SK-N-SH (cell line): Measurements from ENCODE around the gene CERS1. TPM values are rescaled to one million over a fixed set of nuclear protein-coding genes. Genes with fewer than 3 reads are reported as not detected.

Experiments used
- CTCF ChIA-PET: fragments of 300-600, 350-600 bp; formaldehyde crosslinking; extraction: SDS; loops from one replicate; lab custom pipeline; 2021; lab: Yijun Ruan, JAX
- POLR2A ChIA-PET: fragments of 350-600 bp; sonication (Branson Sonifier 250); formaldehyde crosslinking; extraction: SDS; loops from one replicate; lab custom pipeline; 2020; ENCODE audit warnings: antibody characterized with exemption, inconsistent platforms; lab: Yijun Ruan, JAX
- DNase-seq: peaks from one replicate; pipeline ENCODE4 v3.0.0; 2012
- H2AFZ ChIP-seq: fragments of 200-600 bp; sonication (generic); 2 replicates; pipeline ENCODE4 v1.8.1; 2016; ENCODE audit warnings: antibody characterized with exemption, mild to moderate bottlenecking, low read depth
- H3F3A ChIP-seq: fragments of 200-600 bp; sonication (generic); replicated peaks from 2 replicates; pipeline ENCODE3; 2016; ENCODE audit warnings: antibody characterized with exemption, mild to moderate bottlenecking; ENCODE audit not compliant: insufficient read depth
- H3K27ac ChIP-seq, 2 experiments: fragments of 200-500 bp in 1 of 2; fragments of 200-600 bp in 1 of 2; sonication (Bioruptor generic) in 1 of 2; sonication (generic), shearing (Covaris generic) in 1 of 2; 2 replicates each; pipeline versions ENCODE4 v1.5.1 to v1.6.1; 2014 to 2016; ENCODE audit warnings: low read depth in 2 of 2, inconsistent platforms in 1 of 2, low read length in 1 of 2, mild to moderate bottlenecking in 1 of 2, mixed read lengths in 1 of 2
- H3K27me3 ChIP-seq: fragments of 200-600 bp; sonication (generic), shearing (Covaris generic); 2 replicates; pipeline ENCODE4 v1.6.1; 2016; ENCODE audit warnings: mixed run types; ENCODE audit not compliant: insufficient read depth
- H3K36me3 ChIP-seq, 2 experiments: fragments of 200-500 bp in 1 of 2; fragments of 200-600 bp in 1 of 2; sonication (Bioruptor generic) in 1 of 2; sonication (generic) in 1 of 2; replicated peaks in 1 of 2; 2 replicates each; pipeline versions ENCODE3 to v1.5.1; 2014 to 2016; ENCODE audit warnings: low read length in 1 of 2, mild to moderate bottlenecking in 1 of 2; ENCODE audit not compliant: insufficient read depth in 2 of 2, control insufficient read depth in 1 of 2
- H3K4me1 ChIP-seq, 2 experiments: fragments of 200-500 bp in 1 of 2; fragments of 200-600 bp in 1 of 2; sonication (Bioruptor generic) in 1 of 2; sonication (generic), shearing (Covaris generic) in 1 of 2; 2 replicates each; pipeline versions ENCODE4 v1.5.1 to v1.6.1; 2014 to 2016; ENCODE audit warnings: low read depth in 1 of 2, low read length in 1 of 2, mixed run types in 1 of 2; ENCODE audit not compliant: insufficient read depth in 2 of 2, control insufficient read depth in 1 of 2
- H3K4me2 ChIP-seq: fragments of 200-600 bp; sonication (generic), shearing (Covaris generic); 2 replicates; pipeline ENCODE4 v1.6.1; 2017; ENCODE audit warnings: mixed run types
- H3K4me3 ChIP-seq, 2 experiments: fragments of 200-500 bp in 1 of 2; fragments of 200-600 bp in 1 of 2; sonication (Bioruptor generic) in 1 of 2; sonication (generic), shearing (Covaris generic) in 1 of 2; 2 replicates each; pipeline versions ENCODE4 v1.5.1 to v1.8.1; 2014 to 2016; ENCODE audit warnings: low read depth in 2 of 2, inconsistent platforms in 1 of 2, low read length in 1 of 2, mild to moderate bottlenecking in 1 of 2, mixed read lengths in 1 of 2, moderate library complexity in 1 of 2
- H3K79me2 ChIP-seq: fragments of 200-600 bp; sonication (generic); 2 replicates; pipeline ENCODE4 v1.8.1; 2017; ENCODE audit warnings: mild to moderate bottlenecking; ENCODE audit not compliant: insufficient read depth
- H3K9ac ChIP-seq: fragments of 200-600 bp; sonication (generic); 2 replicates; pipeline ENCODE4 v1.6.1; 2017; ENCODE audit warnings: mixed run types
- H3K9me2 ChIP-seq: fragments of 200-600 bp; sonication (generic); 2 replicates; pipeline ENCODE4 v1.6.1; 2017; ENCODE audit warnings: mixed run types
- H3K9me3 ChIP-seq: fragments of 200-600 bp; sonication (generic); 2 replicates; pipeline ENCODE4 v1.6.1; 2017; ENCODE audit warnings: mixed run types, mild to moderate bottlenecking, moderate library complexity
- H4K20me1 ChIP-seq: fragments of 200-600 bp; sonication (generic); 2 replicates; pipeline ENCODE4 v1.6.1; 2017; ENCODE audit warnings: mild to moderate bottlenecking, mixed run types; ENCODE audit not compliant: insufficient read depth
- ELF1 ChIP-seq: IDR thresholded peaks from 2 replicates; pipeline ENCODE4 v1.4.0; 2012
- EP300 ChIP-seq, 2 experiments: IDR thresholded peaks; 2 replicates each; pipeline versions ENCODE4 v1.4.0 to v1.6.1; 2012; ENCODE audit warnings: borderline replicate concordance in 1 of 2, low read depth in 1 of 2, low read length in 1 of 2
- EZH2phosphoT487 ChIP-seq: fragments of 200-600 bp; sonication (generic); IDR thresholded peaks from 2 replicates; pipeline ENCODE4 v1.6.1; 2017; ENCODE audit warnings: low read depth, mixed run types, mild to moderate bottlenecking, antibody characterized with exemption, moderate library complexity, borderline replicate concordance
- FOSL2 ChIP-seq: IDR thresholded peaks from 2 replicates; pipeline ENCODE4 v1.4.0; 2012; ENCODE audit warnings: low read depth, mild to moderate bottlenecking, moderate library complexity, borderline replicate concordance
- FOXM1 ChIP-seq: IDR thresholded peaks from 2 replicates; pipeline ENCODE4 v1.4.0; 2012; ENCODE audit warnings: low read depth, mild to moderate bottlenecking
- GATA2 ChIP-seq: sonication (generic); formaldehyde crosslinking; IDR thresholded peaks from 2 replicates; pipeline ENCODE4 v1.5.0; 2020; ENCODE audit warnings: mild to moderate bottlenecking, missing genetic modification reagents
- JUND ChIP-seq: IDR thresholded peaks from 2 replicates; pipeline ENCODE4 v1.4.0; 2012
- MXI1 ChIP-seq: IDR thresholded peaks from 2 replicates; pipeline ENCODE4 v1.6.1; 2012; ENCODE audit warnings: mild to moderate bottlenecking, low read depth, low read length, improper control_type of control experiment
- NRF1 ChIP-seq: IDR thresholded peaks from 2 replicates; pipeline ENCODE4 v1.6.1; 2012; ENCODE audit warnings: low read depth, mild to moderate bottlenecking, low read length
- POLR2AphosphoS5 ChIP-seq: IDR thresholded peaks from 2 replicates; pipeline ENCODE4 v1.6.1; 2012; ENCODE audit warnings: low read depth, low read length
- RAD21 ChIP-seq: IDR thresholded peaks from 2 replicates; pipeline ENCODE4 v1.6.1; 2012; ENCODE audit warnings: mild to moderate bottlenecking, low read length
- RFX5 ChIP-seq: IDR thresholded peaks from 2 replicates; pipeline ENCODE4 v1.6.1; 2012; ENCODE audit warnings: mild to moderate bottlenecking, improper control_type of control experiment, low read length
- SIN3A ChIP-seq: IDR thresholded peaks from 2 replicates; pipeline ENCODE4 v1.6.1; 2012; ENCODE audit warnings: low read depth, mild to moderate bottlenecking, low read length, moderate library complexity, borderline replicate concordance
- SMC3 ChIP-seq: IDR thresholded peaks from 2 replicates; pipeline ENCODE4 v1.6.1; 2012; ENCODE audit warnings: low read depth, low read length, improper control_type of control experiment
- TAF1 ChIP-seq: IDR thresholded peaks from 2 replicates; pipeline ENCODE4 v1.6.1; 2012; ENCODE audit warnings: low read depth, mild to moderate bottlenecking, low read length, moderate library complexity, borderline replicate concordance
- TCF12 ChIP-seq: IDR thresholded peaks from 2 replicates; pipeline ENCODE4 v1.4.0; 2012
- WGBS: methylation state at CpG from one replicate; pipeline ENCODE4 v1.1.6; 2017; ENCODE audit warnings: low lambda C conversion rate; 5-methylcytosine and 5-hydroxymethylcytosine counted together
- polyA plus RNA-seq, 3 experiments: library from polyadenylated mRNA; depleted of rRNA; stranded (reverse); fragments of >200 nt; gene quantifications; 2 replicates each; pipeline ENCODE4 v1.2.3, GENCODE V29; 2012
- TF ChIP-seq, protein P1 (sequence below): fragments of 150-350 bp; IDR thresholded peaks from 2 replicates; pipeline ENCODE4 v1.6.1; 2017; ENCODE audit warnings: antibody characterized with exemption, low read length, low read depth, borderline replicate concordance
- TF ChIP-seq, protein P2 (sequence below): IDR thresholded peaks from 2 replicates; pipeline ENCODE4 v1.4.0; 2012; ENCODE audit warnings: low read depth, borderline replicate concordance
- TF ChIP-seq, protein P3 (sequence below): IDR thresholded peaks from 2 replicates; pipeline ENCODE4 v1.4.0; 2012; ENCODE audit warnings: low read depth, borderline replicate concordance

Gene CERS1
- polyA plus RNA-seq, 1 of the 3 experiments (the other 2 are of a cell fraction) = 7.3 TPM

DNA sequence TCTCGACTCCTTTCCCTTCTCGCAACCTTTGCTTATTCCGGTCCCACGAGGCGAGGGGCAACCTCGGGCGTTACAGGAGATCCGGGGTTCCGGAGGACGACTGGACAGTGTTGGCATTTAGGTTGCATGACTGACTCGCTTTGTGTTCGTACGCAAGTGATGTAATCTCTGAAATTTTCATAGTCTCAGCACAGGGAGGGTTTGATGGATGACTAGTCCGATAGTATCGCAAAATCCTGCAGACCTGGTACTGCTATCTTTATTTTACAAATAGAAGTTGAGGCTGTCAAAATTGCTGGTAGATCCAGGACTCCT lies 23.9 kb upstream of the CERS1 start:
- Histone ChIP-seq H3K9me3 (no peaks in the 10 kb centered on the region), H3K9me2 (no peaks in the 10 kb centered on the region), H3K4me3 (peak overlapping the region; percentile 89 to 92), H3K27me3 (no peaks in the 10 kb centered on the region), H2AFZ (no peak overlapping the region), H3F3A (peaks cover 15% of the 10 kb centered on the region), H3K27ac (peak overlapping the region; percentile 35 to 54; a peak in 3 of 4 replicates), H3K36me3 (peaks cover 28% of the 10 kb centered on the region in 2 experiments), H4K20me1 (peaks cover 32% of the 10 kb centered on the region), H3K79me2 (peaks cover 71% of the 10 kb centered on the region), H3K9ac (peak overlapping the region; percentile 79)
- no peak for DNase-seq
- WGBS = 0% methylated on average over 7 of the region's 15 CpGs
- POLR2A ChIA-PET = interaction anchor here (0.7 to 2.7 kb wide), 13 partner anchors 9 to 349 kb away, joined by 3 to 16 read pairs (median 4); partner anchors contain the start of genes CERS1, REX1BD and UBA52
- TF ChIP-seq RFX5 (no peak), RAD21 (no peak), SMC3 (no peak), EZH2phosphoT487 (no peak), ELF1 (no peak)
- TF ChIP-seq, protein P1, sequence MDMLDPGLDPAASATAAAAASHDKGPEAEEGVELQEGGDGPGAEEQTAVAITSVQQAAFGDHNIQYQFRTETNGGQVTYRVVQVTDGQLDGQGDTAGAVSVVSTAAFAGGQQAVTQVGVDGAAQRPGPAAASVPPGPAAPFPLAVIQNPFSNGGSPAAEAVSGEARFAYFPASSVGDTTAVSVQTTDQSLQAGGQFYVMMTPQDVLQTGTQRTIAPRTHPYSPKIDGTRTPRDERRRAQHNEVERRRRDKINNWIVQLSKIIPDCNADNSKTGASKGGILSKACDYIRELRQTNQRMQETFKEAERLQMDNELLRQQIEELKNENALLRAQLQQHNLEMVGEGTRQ = no peak
- TF ChIP-seq, all 33 proteins: peak for 0
- CTCF ChIA-PET = interaction anchor here (1.1 to 7.2 kb wide), 8 partner anchors 8 to 326 kb away, joined by 3 to 76 read pairs (median 4); partner anchors contain the start of gene CERS1
- peak overlapping the region; percentile 86 for H3K4me2 ChIP-seq
- H3K4me1 ChIP-seq = peaks cover 5 to 12% of the 10 kb centered on the region in 2 experiments; a peak in 2 of 4 replicates

DNA sequence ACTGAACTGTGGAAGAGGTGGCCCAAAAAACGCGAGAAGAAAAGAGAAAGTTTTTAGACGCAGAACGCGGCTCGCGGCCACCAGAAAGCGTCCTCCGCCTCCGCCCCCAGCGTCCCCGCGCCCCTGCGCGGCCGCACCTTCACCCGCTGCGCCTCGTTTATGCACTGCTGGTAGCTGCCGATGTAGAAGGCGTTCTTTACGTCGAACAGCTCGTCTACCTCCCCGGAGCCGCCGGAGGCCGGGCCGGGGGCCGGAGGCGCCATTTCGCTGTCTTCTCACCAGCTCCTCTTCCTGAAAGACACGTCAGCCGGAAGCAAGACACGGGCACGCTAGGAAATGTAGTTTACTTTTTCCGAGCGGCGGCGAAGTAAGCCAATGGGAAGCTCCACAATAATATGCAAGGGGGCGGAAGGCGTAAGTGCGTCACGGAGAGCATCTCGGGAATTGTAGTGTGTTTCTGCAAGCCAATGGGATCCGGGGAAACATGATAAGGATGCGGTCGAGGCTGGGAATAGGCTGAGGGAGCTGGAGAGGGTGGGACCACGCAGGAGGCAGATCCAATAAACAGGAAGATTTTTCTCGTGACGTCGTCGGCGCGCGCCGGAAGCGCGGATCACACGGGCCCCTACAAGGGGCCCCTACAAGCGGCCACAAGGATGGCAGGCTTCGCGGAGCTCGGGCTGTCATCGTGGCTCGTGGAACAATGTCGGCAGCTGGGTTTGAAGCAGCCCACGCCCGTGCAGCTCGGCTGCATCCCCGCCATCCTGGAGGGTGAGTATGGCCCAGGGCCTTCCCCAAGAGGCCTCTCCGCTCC lies 23.3 kb upstream of the CERS1 start, which contains the start of the genes COPE and DDX49:
Gene COPE, minus strand, starts transcription at position 302 of the 814 bp plus-strand sequence. Its CDS starts 39 bp downstream, at position 263.
Gene DDX49, plus strand, starts transcription at position 630 of the 814 bp plus-strand sequence. Its CDS starts 27 bp downstream, at position 657.
- ChIA-PET CTCF (interaction anchor here (0.6 to 7.2 kb wide), 12 partner anchors 9 to 330 kb away, joined by 3 to 76 read pairs (median 3); partner anchors contain the start of gene CERS1), POLR2A (interaction anchor here (0.5 to 2.7 kb wide), 15 partner anchors 8 to 348 kb away, joined by 3 to 16 read pairs (median 4); partner anchors contain the start of genes CERS1, REX1BD and UBA52)
- H3K4me1 ChIP-seq = peaks cover 5 to 12% of the 10 kb centered on the region in 2 experiments; a peak in 2 of 4 replicates
- peak within 1 kb of the TSS; percentile 89 for H3K4me2 ChIP-seq
- no peaks in the 10 kb centered on the region for H3K9me2 ChIP-seq
- peak within 1 kb of the TSS; percentile 74 to 92 for H3K27ac ChIP-seq
- H4K20me1 ChIP-seq = peaks cover 37% of the 10 kb centered on the region
- DNase-seq = peak; percentile 98
- no peaks in the 10 kb centered on the region for H3K27me3 ChIP-seq
- H3K79me2 ChIP-seq = peaks cover 76% of the 10 kb centered on the region
- no peaks in the 10 kb centered on the region for H3K9me3 ChIP-seq
- H3K36me3 ChIP-seq = peaks cover 23 to 30% of the 10 kb centered on the region in 2 experiments
- peak within 1 kb of the TSS; percentile 68; the same call in 1 of the 2 replicates for H2AFZ ChIP-seq
- H3F3A ChIP-seq = peaks cover 12% of the 10 kb centered on the region
- H3K4me3 ChIP-seq = peak within 1 kb of the TSS; percentile 89 to 92
- under 1% methylated on average over 37 of the region's 72 CpGs for WGBS
- peak within 1 kb of the TSS; percentile 97 for H3K9ac ChIP-seq
- TF ChIP-seq, protein P2, sequence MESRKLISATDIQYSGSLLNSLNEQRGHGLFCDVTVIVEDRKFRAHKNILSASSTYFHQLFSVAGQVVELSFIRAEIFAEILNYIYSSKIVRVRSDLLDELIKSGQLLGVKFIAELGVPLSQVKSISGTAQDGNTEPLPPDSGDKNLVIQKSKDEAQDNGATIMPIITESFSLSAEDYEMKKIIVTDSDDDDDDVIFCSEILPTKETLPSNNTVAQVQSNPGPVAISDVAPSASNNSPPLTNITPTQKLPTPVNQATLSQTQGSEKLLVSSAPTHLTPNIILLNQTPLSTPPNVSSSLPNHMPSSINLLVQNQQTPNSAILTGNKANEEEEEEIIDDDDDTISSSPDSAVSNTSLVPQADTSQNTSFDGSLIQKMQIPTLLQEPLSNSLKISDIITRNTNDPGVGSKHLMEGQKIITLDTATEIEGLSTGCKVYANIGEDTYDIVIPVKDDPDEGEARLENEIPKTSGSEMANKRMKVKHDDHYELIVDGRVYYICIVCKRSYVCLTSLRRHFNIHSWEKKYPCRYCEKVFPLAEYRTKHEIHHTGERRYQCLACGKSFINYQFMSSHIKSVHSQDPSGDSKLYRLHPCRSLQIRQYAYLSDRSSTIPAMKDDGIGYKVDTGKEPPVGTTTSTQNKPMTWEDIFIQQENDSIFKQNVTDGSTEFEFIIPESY = peak; percentile 88
- TF ChIP-seq GATA2 (CRISPR knock-in tag) = peak; percentile 58
- TF ChIP-seq POLR2AphosphoS5 = peak; percentile 86
- peak; percentile 94 for TF ChIP-seq SIN3A
- TF ChIP-seq, protein P3, sequence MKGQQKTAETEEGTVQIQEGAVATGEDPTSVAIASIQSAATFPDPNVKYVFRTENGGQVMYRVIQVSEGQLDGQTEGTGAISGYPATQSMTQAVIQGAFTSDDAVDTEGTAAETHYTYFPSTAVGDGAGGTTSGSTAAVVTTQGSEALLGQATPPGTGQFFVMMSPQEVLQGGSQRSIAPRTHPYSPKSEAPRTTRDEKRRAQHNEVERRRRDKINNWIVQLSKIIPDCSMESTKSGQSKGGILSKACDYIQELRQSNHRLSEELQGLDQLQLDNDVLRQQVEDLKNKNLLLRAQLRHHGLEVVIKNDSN = peak; percentile 54
- no peak for TF ChIP-seq EZH2phosphoT487
- TF ChIP-seq TAF1 = peak; percentile 96
- no peak for TF ChIP-seq FOXM1
- no peak for TF ChIP-seq EP300 (IDR thresholded peaks at IDR 0.05; ENCODE audit: borderline replicate concordance in 1 of 2, low read depth in 1 of 2, low read length in 1 of 2)
- TF ChIP-seq, protein P1 = no peak
- TF ChIP-seq TCF12 = no peak
- no peak for TF ChIP-seq NRF1
- TF ChIP-seq MXI1 = peak; percentile 97
- no peak for TF ChIP-seq JUND
- TF ChIP-seq FOSL2 = no peak; the same call in 1 of the 2 replicates
